ES-I3 (cell line): ENCODE data around the gene POLR2J3.
A peak's percentile ranks its signal among the peaks of the same experiment; 100 is the strongest.
"Not testable (repeated sequence)": the region's sequence is repeated elsewhere in the genome, so short reads cannot be mapped to it uniquely, and the experiment has no call there.

Experiments used
- H3K36me3 ChIP-seq: 2 replicates; pipeline ENCODE4 v1.6.1; 2013; ENCODE audit warnings: mild to moderate bottlenecking, low read length, control low read depth, moderate library complexity; ENCODE audit not compliant: insufficient read depth
- H3K4me1 ChIP-seq: 2 replicates; pipeline ENCODE4 v1.6.1; 2013; ENCODE audit warnings: mild to moderate bottlenecking, control low read depth, low read length; ENCODE audit not compliant: insufficient read depth
- H3K9ac ChIP-seq: 2 replicates; pipeline ENCODE4 v1.6.1; 2013; ENCODE audit warnings: low read depth, mild to moderate bottlenecking, low read length, moderate library complexity
- H3K9me3 ChIP-seq: 2 replicates; pipeline ENCODE4 v1.6.1; 2013; ENCODE audit warnings: mild to moderate bottlenecking, low read length, moderate library complexity; ENCODE audit not compliant: control insufficient read depth, insufficient read depth

POLR2J3 gene

DNA sequence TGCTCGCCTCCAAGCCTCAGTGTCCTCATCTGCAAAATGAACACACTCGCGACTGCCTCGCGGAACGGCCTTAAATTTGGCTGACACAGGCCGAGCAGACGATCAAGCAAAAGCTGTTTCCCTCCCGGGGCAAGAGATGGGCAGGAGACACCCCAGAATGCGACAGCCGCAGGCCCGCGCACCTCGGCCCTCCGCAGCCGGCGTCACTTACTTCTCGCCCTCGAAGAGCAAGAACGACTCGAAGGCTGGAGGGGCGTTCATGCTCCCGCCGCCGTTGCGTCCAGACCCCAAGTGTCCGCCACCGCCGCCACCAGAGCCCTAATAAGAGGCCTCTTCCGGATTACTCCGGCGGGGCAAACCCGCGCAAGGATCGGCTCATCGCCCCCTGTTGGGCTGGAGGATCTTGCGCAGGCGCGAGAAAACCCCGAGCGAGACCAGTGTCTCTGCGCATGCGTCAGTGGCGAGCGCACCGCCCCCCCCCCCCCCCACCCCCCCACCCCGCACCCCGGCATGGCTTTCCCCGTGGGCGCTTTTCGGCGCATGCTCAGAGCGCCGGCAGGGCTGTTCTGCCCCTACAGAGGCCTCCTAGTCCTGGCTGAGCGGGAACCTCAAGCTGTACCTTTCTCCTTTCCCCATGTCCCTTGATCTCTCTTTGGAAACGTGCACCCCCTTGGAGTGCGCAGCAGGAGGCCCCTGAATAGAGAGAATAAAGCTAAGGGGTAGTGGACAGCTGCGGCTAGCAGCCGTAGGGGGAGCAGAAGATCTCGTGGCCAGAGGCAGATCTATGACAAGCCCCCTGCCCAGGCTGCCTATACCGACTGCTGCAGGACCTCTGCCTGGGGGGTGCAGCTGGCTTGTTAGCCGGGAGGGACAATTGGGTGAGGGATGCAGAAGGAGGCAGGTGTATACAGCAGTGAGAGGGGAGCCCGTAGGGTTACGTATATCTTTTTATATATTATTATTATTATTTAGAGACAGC, at the start of gene POLR2J3:
Gene POLR2J3, minus strand, starts transcription at position 323 of the 979 bp plus-strand sequence. Its CDS starts 62 bp downstream, at position 261.
- not testable (repeated sequence) for H3K9me3 ChIP-seq, H3K4me1 ChIP-seq, H3K36me3 ChIP-seq
- H3K9ac ChIP-seq, result peak within 1 kb of the TSS; percentile 62; the same call in 1 of the 2 replicates

DNA sequence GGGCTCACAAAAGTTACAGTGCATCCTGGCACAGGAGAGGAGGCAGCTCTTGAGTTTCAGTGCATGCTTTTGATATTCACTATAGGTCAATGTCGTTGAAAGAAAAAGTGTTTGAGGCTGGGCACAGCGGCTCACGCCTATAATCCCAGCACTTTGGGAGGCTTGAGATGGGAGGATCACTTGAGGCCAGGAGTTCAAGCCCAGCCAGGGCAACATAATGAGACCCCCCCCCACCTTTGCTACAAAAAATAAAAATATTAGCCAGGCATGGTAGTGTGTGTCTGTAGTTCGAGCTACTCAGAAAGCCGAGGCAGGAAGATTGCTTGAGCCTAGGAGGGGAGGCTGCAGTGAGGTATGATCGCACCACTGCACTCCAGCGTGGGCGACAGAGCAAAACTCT, 45.7 kb upstream of the POLR2J3 start:
- H3K4me1 ChIP-seq, H3K9ac ChIP-seq: not testable (repeated sequence)

DNA sequence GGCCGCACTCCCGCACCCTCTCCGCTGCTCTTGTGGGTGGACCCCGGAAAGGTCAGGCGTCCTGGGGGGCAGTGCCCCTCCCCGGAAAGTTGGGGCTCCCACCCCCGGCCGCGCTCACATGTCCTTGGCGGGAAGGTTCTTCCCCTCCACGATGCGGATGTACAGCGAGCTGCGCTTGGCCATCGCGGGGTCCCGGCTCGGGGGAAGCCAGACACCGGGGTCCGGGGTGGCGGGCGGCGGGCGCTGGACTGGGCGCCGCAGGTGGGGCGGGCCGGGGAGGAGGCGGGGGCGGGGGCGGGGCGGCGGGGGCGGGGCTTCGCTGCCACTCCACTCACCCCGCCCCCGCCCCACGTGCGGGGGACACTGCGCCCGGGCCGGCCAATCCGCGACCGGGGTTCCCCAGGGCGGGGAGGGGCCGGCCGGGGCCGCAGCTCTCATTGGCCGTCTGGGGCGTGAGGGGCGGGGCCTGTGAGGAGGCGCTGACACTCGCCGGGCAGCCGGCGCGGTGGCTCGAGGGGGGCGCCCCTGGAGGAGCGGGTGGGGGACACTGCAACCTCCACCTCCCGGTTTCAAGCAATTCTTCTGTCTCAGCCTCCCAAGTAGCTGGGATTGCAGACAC, 44.2 kb upstream of the POLR2J3 start, which contains the start of gene RASA4:
Gene RASA4, minus strand, starts transcription at position 250 of the 619 bp plus-strand sequence. Its CDS starts 67 bp downstream, at position 183.
- H3K9me3 ChIP-seq, H3K36me3 ChIP-seq, H3K4me1 ChIP-seq: not testable (repeated sequence)
- H3K9ac ChIP-seq, result peak within 1 kb of the TSS; percentile 33; the same call in 1 of the 2 replicates

More for the DNA sequence above, 45.7 kb upstream of the POLR2J3 start:
- H3K36me3 ChIP-seq, H3K9me3 ChIP-seq: not testable (repeated sequence)

DNA sequence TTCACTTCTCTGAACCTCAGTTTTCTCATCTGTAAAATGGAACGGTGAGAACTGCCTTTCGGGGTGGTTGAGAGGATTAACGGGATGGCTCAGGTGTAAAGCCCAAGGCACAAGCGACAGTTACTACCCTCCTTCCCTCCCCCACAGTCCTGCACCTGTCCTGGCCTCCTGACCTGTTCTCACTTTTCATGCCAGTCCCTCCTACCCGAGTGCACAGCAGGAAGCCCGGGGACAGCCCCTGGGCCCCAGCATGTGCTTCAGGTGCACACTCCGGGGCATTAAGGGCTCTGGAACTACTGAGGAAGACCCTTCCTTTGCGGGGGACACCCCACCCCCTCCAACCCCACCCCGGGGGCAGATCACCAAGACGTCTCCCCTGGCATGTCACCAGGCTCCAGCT, 43.5 kb upstream of the POLR2J3 start:
- not testable (repeated sequence) for H3K4me1 ChIP-seq, H3K9me3 ChIP-seq, H3K36me3 ChIP-seq, H3K9ac ChIP-seq

DNA sequence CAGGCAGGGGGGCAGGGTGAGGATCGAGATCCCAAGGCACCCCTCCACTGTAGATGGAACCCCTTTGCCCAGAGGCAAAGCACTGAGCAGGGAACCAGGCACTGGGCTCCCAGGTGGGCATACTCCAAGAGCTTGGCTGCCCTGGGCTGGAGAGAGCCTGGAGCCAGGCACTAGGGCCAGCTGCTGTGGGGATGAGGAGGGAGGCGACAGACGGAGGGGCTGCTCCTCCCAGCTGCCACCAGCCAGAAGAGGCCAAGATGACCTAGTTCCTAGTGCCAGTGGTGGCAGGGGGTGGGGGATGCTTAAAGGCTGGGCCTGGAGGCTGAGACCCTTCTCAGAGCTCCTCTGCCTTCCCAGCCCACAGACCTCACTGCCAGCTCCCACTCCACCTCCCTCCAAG, 42.5 kb upstream of the POLR2J3 start:
- H3K9ac ChIP-seq, H3K36me3 ChIP-seq, H3K4me1 ChIP-seq, H3K9me3 ChIP-seq: not testable (repeated sequence)

DNA sequence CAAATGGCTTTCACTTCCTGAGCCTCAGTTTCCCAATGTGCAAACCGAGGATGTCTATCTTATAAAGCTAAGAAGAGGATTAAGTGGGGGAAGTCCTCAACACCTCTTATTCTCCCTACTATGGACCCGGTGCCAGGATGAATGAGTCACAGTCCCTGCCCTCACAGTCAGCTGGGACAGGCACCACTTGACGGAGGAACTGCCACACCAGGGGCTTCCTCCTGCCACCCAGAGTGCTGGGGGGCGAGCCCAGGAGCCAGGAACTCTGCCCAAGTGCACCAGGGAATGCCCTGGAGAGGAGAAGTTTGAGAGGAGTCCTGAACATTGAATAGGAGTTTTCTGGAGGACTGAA, 41.9 kb upstream of the POLR2J3 start:
- H3K9ac ChIP-seq, H3K36me3 ChIP-seq, H3K9me3 ChIP-seq, H3K4me1 ChIP-seq: not testable (repeated sequence)

DNA sequence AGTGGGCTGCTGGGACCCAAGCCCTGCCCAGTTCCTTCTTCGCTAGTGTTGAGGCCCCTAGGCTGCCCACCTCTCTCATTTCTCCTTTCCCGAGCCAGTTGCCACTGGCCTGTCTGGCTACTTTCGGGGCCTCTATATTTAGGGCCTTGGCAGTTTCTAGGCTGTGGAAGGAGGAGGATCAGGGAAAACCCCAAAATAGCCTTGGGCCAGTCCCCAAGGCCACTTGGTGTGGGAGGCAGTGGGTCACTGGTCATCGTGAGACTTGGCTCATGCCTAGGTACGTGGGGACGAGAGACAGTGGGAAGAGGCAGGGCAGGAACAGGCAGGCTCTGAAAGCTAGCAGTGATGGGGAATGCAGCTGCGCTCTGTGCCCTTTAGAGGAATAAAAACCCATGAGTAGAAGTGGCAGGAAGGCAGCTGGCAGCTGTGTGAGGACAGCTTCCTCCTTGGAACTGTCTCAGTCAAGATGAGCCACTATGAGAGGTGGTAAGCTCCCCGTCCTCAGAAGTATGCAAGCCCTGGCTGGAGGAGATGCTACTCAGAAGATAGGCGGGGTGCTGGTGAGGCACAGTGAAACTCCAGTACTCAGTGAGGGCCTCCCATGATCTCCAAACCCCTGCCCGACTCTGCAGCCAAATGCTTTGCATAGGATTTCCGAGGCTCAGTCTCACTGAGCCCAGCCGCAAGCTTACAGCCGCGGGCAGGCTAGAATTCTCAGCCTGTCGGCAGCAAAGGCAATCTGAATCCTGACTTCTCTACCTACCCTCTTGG, 41.4 kb upstream of the POLR2J3 start:
- H3K4me1 ChIP-seq, H3K9ac ChIP-seq, H3K36me3 ChIP-seq, H3K9me3 ChIP-seq: not testable (repeated sequence)

DNA sequence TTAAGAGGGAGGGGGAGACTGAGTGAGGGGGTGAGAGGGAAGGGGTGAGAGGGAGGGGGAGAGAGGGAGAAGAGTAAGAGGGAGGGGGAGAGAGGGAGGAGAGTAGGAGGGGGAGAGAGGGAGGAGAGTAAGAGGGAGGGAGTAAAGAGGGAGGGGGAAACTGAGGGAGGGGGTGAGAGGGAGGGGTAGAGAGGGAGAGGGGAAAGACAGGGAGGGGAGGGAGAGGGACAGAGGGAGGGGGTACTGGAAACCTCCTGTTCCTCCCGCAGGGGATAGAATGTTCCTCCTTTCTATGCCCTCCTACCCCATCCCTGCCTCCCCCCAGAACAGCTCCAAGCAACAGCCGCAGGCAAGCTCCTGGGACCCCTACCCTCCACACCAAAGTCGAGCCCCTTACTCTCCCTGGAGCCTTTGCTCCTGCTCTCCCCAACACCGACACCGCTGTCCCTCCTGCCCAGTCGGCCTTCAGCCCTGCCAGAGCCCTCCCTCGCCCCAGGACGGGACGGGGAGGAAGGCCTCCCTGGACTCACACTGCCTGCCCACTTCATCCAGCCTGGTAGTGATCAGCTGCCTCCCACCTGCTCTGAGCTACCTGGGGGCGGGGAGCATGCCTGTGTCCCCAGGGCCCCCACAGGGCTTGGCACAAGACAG, 39.4 kb upstream of the POLR2J3 start:
- H3K9me3 ChIP-seq, H3K4me1 ChIP-seq, H3K9ac ChIP-seq, H3K36me3 ChIP-seq: not testable (repeated sequence)

DNA sequence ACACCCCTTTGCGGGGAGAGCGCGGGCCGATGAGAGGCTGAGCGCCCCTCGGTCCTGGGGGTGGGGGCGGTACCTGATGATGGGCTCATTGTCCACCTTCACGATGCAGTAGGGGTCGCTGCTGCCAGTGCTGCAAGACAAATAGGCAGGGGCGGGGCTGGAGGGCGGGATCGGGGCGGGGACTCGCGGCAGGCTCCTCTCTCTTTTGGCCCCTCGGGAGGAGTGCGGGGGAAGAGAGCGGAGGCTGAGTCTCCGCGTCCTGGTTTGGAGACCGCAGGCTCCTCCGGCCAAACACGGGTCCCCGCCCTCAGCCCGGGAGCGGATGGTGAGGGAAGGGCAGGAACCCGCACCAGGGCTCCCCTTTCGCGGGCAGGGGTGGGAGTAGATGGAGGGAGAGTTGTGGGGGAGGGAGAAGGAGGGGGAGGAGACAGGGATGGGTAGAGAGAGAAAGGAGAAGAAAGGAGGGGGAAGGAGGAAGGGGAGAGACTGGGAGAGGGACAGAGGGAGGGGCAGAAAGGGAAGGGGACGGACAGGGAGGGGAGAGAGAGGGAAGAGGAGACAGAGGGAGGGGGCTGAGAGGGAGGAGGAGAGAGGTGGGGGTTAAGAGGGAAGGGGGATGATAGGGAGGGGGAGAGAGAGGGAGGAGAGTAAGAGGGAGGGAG, 38.8 kb upstream of the POLR2J3 start:
- not testable (repeated sequence) for H3K9ac ChIP-seq, H3K9me3 ChIP-seq, H3K36me3 ChIP-seq, H3K4me1 ChIP-seq

DNA sequence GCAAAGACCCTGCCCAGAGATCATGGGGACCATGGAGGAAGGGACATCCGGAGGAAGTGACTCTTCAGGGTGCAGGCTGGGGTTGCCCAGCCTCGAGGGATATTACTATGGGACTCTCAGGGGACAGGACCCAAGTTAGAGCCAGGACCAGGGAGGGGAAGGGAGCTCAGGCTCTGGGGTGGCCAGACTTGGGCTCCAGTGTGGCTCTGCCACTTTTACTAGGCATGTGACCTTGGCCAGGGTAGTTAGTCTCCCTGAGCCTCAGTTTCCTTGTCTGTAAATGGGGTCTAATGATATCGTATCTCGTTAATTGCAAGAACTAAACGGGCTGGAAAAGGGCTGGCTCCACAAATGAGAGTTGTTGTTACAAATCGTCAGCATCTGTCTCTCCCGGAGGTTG, 38.1 kb upstream of the POLR2J3 start:
- not testable (repeated sequence) for H3K9me3 ChIP-seq, H3K4me1 ChIP-seq, H3K9ac ChIP-seq, H3K36me3 ChIP-seq

DNA sequence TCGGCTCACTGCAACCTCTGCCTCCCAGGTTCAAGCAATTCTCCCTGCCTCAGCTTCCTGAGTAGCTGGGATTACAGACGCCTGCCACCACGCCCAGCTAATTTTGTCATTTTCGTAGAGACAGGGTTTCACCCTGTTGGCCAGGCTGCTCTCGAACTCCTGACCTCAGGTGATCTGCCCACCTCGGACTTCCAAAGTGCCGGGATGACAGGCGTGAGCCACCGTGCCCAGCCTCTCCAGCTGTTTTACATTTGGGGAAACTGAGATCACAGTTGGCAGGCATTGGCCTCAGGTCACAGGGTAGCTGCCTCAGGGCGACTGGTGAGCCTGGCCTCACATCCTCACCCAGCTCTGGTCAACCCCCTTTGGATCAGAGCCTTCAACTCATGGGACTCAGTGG, 37.4 kb upstream of the POLR2J3 start:
- H3K9me3 ChIP-seq, H3K36me3 ChIP-seq, H3K4me1 ChIP-seq, H3K9ac ChIP-seq: not testable (repeated sequence)

DNA sequence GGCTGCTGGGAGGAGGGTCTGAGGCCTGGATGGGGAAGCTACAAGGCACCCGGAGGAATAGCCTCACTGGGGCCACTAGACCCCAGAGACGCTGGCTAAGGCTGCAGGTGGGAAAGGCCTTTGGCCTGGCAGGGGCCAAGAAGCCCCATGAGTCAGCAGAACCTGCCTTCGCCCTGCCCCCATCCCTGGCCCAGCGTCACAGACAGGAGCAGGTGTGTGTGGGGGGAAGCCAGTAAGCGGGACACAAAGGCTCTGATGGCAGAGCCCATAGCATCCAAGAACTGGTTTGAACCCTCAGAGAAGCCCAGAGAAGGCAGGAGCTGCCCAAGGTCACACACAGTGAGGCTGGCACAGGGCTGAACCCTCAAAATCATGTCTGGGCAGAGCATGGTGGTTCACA, 34.5 kb upstream of the POLR2J3 start:
- H3K4me1 ChIP-seq, H3K9ac ChIP-seq, H3K36me3 ChIP-seq, H3K9me3 ChIP-seq: not testable (repeated sequence)

DNA sequence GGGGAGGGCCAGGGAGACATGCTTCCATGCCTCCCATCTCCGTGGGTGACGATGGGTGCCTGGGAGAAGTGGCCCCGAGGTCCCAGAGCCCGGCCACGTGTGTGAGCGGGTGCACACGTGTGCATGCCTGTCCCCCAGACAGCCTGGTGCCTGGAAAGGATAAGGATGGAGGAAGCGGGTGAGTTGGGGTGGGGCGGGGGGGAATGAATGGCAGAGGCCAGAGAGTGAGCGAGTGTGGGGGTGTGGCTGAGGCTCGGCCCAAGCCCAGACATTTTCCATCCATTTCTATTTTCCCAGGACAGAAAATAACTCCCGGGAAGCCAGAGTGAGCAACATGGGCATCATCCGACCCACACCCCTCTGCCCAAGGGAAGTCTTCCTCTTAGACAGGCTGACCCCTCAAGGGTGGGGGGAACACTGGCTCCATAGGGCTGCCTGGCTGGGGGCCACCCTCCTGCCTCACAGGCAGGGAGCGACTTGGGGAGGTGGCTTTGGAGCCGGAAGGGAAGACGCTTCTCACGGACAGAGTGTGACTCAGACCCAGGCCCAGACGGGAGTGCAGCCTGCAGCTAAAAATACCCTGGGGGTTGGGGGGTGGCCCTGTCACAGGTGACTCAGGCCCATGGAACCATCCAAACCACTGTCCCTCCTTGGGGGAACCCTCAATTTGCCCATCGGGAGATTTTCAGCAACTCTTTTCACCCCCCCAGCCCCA, 32.2 kb upstream of the POLR2J3 start:
- H3K36me3 ChIP-seq, H3K9me3 ChIP-seq, H3K9ac ChIP-seq, H3K4me1 ChIP-seq: not testable (repeated sequence)
